HEK293T (cell line): Measurements from ENCODE around the gene CCDC102A.

Source experiments
- CTCF ChIA-PET: fragments of 350-600 bp; formaldehyde crosslinking; extraction: SDS; loops from one replicate; lab custom pipeline; 2021; ENCODE audit warnings: antibody characterized with exemption, inconsistent platforms; lab: Yijun Ruan, JAX
- POLR2A ChIA-PET: fragments of 350-600 bp; formaldehyde crosslinking; extraction: SDS; loops from one replicate; lab custom pipeline; 2020; ENCODE audit warnings: antibody characterized with exemption, inconsistent platforms; lab: Yijun Ruan, JAX
- DNase-seq: peaks from one replicate; pipeline ENCODE4 v3.0.0; 2012; ENCODE audit warnings: mixed read lengths; ENCODE audit errors: extremely low spot score
- ARNT ChIP-seq: fragments of 450-650 bp; IDR thresholded peaks from 2 replicates; pipeline ENCODE4 v1.6.1; 2017; ENCODE audit warnings: mild to moderate bottlenecking
- BHLHE40 ChIP-seq: fragments of 450-650 bp; IDR thresholded peaks from 2 replicates; pipeline ENCODE4 v1.6.1; 2016; ENCODE audit warnings: mild to moderate bottlenecking, moderate library complexity, borderline replicate concordance
- CTBP1 ChIP-seq: fragments of 450-650 bp; IDR thresholded peaks from 2 replicates; pipeline ENCODE4 v1.6.1; 2016; ENCODE audit warnings: borderline replicate concordance
- ELF4 ChIP-seq: fragments of 450-650 bp; IDR thresholded peaks from 2 replicates; pipeline ENCODE4 v1.6.1; 2017; ENCODE audit warnings: antibody characterized with exemption
- FOXA1 ChIP-seq: fragments of 450-650 bp; IDR thresholded peaks from 2 replicates; pipeline ENCODE4 v1.6.1; 2016; ENCODE audit warnings: mild to moderate bottlenecking
- FOXK2 ChIP-seq: fragments of 450-650 bp; IDR thresholded peaks from 2 replicates; pipeline ENCODE4 v1.6.1; 2016; ENCODE audit warnings: mild to moderate bottlenecking
- FOXM1 ChIP-seq: fragments of 450-650 bp; IDR thresholded peaks from 2 replicates; pipeline ENCODE4 v1.6.1; 2017; ENCODE audit warnings: mild to moderate bottlenecking, borderline replicate concordance
- HDGF ChIP-seq: fragments of 450-650 bp; IDR thresholded peaks from 2 replicates; pipeline ENCODE4 v1.6.1; 2017; ENCODE audit warnings: antibody characterized with exemption, borderline replicate concordance
- L3MBTL2 ChIP-seq: fragments of 450-650 bp; conservative IDR thresholded peaks from 2 replicates; pipeline ENCODE4 v1.6.1; 2016; ENCODE audit warnings: mild to moderate bottlenecking
- LEF1 ChIP-seq: fragments of 450-650 bp; IDR thresholded peaks from 2 replicates; pipeline ENCODE4 v1.6.1; 2017; ENCODE audit warnings: mild to moderate bottlenecking, borderline replicate concordance
- NFRKB ChIP-seq: fragments of 450-650 bp; IDR thresholded peaks from 2 replicates; pipeline ENCODE4 v1.6.1; 2016; ENCODE audit warnings: mild to moderate bottlenecking, moderate library complexity
- SP1 ChIP-seq: fragments of 450-650 bp; IDR thresholded peaks from 2 replicates; pipeline ENCODE4 v1.6.1; 2017
- SUZ12 ChIP-seq: fragments of 450-650 bp; IDR thresholded peaks from 2 replicates; pipeline ENCODE4 v1.6.1; 2016; ENCODE audit warnings: mild to moderate bottlenecking
- TARDBP ChIP-seq: fragments of 450-650 bp; IDR thresholded peaks from 2 replicates; pipeline ENCODE4 v1.6.1; 2016
- ZNF384 ChIP-seq: fragments of 450-650 bp; IDR thresholded peaks from 2 replicates; pipeline ENCODE4 v1.6.1; 2016
- TF ChIP-seq, protein P1 (sequence below): fragments of 450-650 bp; IDR thresholded peaks from 2 replicates; pipeline ENCODE4 v1.6.1; 2016

The CCDC102A gene

DNA sequence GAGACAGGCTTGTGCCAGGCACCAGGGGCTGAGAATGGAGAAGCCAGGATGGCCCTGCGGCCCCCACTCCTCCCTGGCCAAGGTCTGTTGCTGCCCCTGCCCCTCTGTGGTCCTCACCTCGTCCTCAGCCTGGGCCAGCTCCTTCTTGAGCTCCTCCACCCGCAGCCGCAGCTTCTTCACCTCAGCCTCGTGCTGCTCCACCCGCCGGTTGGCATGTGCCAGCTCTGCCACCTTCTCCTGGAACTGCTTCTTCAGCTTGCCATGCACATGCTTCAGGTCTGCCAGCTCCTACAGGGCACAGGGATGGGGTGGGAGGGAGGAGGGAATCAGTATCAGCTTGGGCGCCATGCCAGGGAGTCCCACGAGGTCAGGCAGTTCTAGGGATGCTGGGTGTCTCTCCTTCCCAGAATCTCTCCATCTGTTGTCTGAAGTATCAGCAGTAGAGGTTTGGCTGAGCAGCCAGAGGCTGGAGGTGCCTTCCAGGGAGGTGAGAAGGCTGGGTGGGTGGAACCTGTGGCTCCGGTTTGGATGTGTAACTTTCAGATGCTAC, 20.1 kb downstream of the CCDC102A start:
- ChIA-PET POLR2A (interaction anchor here (2.4 kb wide), 1 partner anchor 69 kb away, joined by 7 read pairs; the partner anchor contains the start of genes CIAPIN1 and COQ9), CTCF (interaction anchor here (0.6 to 2.0 kb wide), 2 partner anchors 34 to 99 kb away, joined by 4 to 5 read pairs; no protein-coding TSS in a partner anchor)
- no peak for TF ChIP-seq HDGF
- TF ChIP-seq BHLHE40 = no peak
- TF ChIP-seq ZNF384 = no peak
- no peak for TF ChIP-seq SP1
- no peak for TF ChIP-seq L3MBTL2
- no peak for TF ChIP-seq SUZ12
- TF ChIP-seq TARDBP = no peak
- no peak for TF ChIP-seq FOXM1
- DNase-seq = no peak

DNA sequence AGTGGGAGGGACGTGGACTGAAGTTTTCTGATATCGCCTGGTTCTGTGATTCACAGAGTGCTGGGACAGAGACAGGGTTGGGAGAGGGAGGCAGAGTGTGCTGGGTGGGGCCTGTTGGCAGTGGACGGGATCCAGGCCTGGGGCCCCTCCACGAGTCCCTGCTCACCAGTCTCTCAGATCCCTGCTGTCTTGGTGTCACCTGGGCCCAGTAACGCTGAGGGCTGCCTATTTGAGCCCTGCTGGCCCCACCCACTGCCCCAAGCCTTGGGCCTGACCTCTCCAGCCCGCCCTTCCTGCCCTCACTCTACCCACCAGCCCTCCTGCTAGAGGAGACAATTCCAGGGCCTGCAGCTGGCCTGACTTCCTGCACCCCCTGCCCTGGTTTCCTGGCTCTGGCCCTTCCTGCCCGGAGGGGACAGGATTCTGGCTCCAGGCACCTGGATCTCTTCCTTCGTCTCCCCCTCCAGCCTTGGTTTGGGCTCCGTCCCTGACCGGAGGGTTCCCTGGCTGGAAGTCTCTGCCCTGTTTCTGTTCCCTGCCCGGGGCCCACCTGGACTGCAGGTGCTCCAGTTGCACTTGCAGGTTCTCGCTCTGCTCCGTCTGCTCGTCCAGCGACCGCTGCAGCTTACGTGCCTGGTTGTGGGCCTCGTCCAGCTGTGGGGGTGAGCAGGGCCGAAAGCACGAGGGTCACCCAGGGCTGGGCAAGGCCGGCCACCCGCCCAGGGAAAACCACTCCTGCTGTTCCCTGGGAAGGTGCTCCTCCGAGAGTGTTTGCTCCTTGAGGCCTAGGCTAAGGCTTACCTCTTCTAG, 21.4 kb downstream of the CCDC102A start:
- no peak for DNase-seq
- ChIA-PET POLR2A (no interaction called here), CTCF (no interaction called here)
- TF ChIP-seq ARNT (no peak), TARDBP (no peak), SUZ12 (no peak), FOXA1 (no peak), LEF1 (no peak), HDGF (no peak), L3MBTL2 (no peak), ZNF384 (no peak), NFRKB (no peak)
- TF ChIP-seq, protein P1, sequence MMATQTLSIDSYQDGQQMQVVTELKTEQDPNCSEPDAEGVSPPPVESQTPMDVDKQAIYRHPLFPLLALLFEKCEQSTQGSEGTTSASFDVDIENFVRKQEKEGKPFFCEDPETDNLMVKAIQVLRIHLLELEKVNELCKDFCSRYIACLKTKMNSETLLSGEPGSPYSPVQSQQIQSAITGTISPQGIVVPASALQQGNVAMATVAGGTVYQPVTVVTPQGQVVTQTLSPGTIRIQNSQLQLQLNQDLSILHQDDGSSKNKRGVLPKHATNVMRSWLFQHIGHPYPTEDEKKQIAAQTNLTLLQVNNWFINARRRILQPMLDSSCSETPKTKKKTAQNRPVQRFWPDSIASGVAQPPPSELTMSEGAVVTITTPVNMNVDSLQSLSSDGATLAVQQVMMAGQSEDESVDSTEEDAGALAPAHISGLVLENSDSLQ = no peak

DNA sequence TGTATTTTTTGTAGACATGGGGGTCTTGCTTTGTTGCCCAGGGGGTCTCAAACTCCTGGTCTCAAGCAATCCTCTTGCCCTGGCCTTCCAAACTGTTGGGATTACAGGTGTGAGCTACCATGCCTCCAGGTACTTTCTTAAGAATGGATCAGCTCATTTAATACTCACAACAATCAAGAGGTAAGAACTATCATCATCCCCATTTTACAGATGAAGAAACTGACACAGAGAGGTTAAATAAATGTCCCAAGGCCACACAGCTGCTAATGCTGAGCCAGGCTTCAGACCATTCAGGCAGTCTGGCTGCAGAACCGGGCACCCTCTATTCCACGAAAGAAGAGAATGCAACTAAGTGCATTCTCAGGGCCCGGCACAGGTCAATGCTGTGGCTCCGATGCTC, 22.0 kb downstream of the CCDC102A start:
- ChIA-PET CTCF (interaction anchor here (0.6 kb wide), 1 partner anchor 1667 kb away, joined by 5 read pairs; no protein-coding TSS in a partner anchor), POLR2A (no interaction called here)
- TF ChIP-seq ARNT (no peak), FOXA1 (no peak), ELF4 (no peak), LEF1 (no peak), FOXK2 (no peak), TARDBP (no peak), SUZ12 (no peak), FOXM1 (no peak), CTBP1 (no peak), SP1 (no peak), NFRKB (no peak), BHLHE40 (no peak), HDGF (no peak), L3MBTL2 (no peak), ZNF384 (no peak)
- TF ChIP-seq, protein P1 = no peak
- DNase-seq = no peak

DNA sequence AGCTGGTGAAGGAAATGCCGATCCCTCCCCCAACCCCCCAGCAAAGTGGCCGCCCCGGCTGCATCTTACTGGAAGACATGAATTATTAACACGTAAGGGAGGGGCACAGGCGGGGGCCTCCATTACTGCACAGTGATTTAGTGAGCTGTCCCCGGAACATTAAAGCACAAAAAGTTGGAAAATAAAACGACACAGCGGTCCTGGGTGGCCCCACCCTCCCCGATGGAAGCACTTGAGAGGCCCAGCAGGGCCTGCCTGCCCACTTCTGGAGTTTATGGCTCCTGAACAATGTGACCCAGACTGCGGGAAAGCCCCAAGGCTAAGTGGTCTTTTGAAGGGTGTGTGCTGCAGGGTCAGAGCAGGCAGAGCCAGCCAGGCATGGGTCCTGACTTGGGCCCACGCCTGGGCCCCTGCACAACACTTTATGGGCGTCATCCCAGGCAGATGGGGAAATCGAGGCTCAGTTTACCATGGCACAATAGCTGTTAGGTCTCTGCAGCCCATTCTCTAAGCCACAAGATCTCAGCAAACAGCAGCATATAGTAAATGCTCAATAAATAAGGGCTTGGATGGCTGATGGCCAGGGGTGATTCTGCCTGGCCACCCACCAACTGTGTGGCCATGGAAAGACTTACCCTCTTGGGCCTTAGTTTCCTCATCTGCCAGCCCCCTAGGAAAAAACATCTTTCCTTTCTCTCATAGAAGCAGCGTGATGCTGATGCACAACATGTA, 22.8 kb downstream of the CCDC102A start:
- ChIA-PET POLR2A (interaction anchor here (1.3 kb wide), 1 partner anchor 66 kb away, joined by 4 read pairs; the partner anchor contains the start of genes CIAPIN1 and COQ9), CTCF (interaction anchor here (0.6 kb wide), 1 partner anchor 1666 kb away, joined by 5 read pairs; no protein-coding TSS in a partner anchor)
- peak; percentile 46 for DNase-seq
- TF ChIP-seq SUZ12 = no peak
- TF ChIP-seq, protein P1 = peak; percentile 47; the same call in 1 of the 2 replicates

DNA sequence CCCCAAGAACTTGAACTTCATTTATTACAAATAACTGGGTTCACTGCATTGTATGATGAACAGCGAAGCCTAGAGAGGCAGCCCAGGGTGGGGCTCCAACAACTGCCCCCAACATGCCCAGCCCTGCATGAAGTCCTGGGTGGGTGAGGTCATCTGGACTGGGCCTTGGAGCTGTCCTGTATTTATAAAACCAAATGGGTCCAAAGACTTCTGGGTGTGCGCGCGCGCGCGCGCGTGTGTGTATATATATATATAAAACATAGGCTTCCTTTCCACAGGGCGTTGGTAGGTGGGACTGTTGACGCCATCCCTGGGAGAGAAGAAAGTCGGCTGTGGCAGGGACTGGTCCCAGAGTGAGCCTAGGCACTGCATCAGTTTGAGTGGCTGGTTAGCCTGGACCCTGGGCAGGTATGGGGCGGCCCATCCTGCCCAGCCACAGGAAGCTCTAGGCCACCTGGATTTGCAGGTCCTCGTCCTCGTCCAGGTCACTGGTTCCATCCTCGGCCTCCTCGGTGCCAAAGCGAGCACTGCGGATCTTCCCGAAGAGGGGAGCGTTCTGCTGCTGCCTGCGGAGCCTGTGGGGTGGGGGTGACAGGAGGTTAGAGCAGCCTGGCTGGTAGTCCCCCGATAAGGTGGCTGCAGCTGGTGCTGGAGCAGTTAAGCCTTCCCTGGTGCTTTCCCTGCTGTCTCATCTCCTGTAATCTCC, 23.9 kb downstream of the CCDC102A start:
- ChIA-PET CTCF (no interaction called here), POLR2A (no interaction called here)
- TF ChIP-seq SP1 = no peak
- no peak for TF ChIP-seq BHLHE40
- TF ChIP-seq HDGF = no peak
- TF ChIP-seq FOXK2 = no peak
- TF ChIP-seq LEF1 = no peak
- TF ChIP-seq ELF4 = no peak
- no peak for TF ChIP-seq FOXM1
- DNase-seq = no peak
